ENCODE results near the gene USPL1. TPM values are rescaled to one million over a fixed set of nuclear protein-coding genes. Genes with fewer than 3 reads are reported as not detected.

USPL1 gene
- total and polyA plus RNA-seq, 2 of the 13 experiments (the other 11 are each of a cell fraction or from before 2014, with no cell fraction given) = 13.7 to 15.9 TPM

DNA sequence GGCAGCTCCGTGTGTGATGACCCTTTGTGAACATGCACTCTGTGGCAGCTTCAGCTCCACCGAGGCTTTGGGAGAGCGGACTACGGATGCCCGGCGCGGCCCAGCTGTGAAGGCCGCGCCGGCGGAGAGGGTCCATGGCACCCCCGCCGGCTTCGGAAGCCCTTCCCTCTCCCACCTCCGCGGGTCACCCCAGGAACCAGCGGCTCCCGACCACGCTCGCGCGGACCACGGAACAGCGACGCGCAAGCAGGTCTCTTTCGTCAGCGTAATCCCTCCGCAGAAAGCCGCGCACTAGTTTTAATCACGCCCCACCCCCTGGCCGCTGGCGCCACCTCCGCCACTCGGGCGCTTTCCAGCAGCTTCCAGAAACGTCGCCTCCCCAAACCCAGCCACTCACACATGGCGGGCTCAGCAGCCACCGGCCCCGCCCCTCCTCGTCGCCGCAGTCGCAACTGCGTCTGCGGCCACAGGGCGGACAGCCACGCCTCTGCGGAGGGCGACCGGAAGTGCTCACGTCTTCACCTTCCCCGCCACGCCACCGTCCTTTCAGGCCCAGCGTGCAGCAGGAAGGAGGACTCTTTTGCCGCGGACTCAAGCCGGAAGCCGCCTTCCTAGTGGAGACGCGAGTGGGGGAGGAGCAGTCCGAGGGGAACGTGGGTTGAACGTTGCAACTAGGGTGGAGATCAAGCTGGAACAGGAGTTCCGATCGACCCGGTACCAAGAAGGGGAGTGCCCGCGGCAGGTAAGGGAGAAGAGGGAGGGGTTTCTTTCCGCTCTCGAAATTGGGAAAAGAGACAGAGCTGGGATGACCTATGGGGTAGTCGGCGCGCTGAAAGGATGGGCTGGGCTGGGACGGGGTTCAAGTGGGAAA is at the start of gene USPL1 (continued):
- no peak; the same call in none of the 2 replicates for TF ChIP-seq CC2D1A (CRISPR knock-in tag; IDR thresholded peaks at IDR 0.05)
- no peak for TF ChIP-seq EHMT2 (IDR thresholded peaks at IDR 0.05; ENCODE audit: borderline replicate concordance, low read depth, low read length)
- TF ChIP-seq THAP11 (CRISPR knock-in tag; IDR thresholded peaks at IDR 0.05) = peak; percentile 97
- no peak; the same call in 1 of the 2 replicates for TF ChIP-seq ZNF839 (CRISPR knock-in tag; IDR thresholded peaks at IDR 0.05; ENCODE audit: borderline replicate concordance)
- peak; percentile 72 for TF ChIP-seq ZNF24 (IDR thresholded peaks at IDR 0.05)
- TF ChIP-seq, protein P1, sequence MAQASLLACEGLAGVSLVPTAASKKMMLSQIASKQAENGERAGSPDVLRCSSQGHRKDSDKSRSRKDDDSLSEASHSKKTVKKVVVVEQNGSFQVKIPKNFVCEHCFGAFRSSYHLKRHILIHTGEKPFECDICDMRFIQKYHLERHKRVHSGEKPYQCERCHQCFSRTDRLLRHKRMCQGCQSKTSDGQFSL (CRISPR knock-in tag; IDR thresholded peaks at IDR 0.05) = peak; percentile 74
- peak; percentile 92 for TF ChIP-seq SNAPC4 (CRISPR knock-in tag; IDR thresholded peaks at IDR 0.05)
- peak; percentile 98 for TF ChIP-seq ZNF891 (CRISPR knock-in tag; IDR thresholded peaks at IDR 0.05)
- TF ChIP-seq, protein P2, sequence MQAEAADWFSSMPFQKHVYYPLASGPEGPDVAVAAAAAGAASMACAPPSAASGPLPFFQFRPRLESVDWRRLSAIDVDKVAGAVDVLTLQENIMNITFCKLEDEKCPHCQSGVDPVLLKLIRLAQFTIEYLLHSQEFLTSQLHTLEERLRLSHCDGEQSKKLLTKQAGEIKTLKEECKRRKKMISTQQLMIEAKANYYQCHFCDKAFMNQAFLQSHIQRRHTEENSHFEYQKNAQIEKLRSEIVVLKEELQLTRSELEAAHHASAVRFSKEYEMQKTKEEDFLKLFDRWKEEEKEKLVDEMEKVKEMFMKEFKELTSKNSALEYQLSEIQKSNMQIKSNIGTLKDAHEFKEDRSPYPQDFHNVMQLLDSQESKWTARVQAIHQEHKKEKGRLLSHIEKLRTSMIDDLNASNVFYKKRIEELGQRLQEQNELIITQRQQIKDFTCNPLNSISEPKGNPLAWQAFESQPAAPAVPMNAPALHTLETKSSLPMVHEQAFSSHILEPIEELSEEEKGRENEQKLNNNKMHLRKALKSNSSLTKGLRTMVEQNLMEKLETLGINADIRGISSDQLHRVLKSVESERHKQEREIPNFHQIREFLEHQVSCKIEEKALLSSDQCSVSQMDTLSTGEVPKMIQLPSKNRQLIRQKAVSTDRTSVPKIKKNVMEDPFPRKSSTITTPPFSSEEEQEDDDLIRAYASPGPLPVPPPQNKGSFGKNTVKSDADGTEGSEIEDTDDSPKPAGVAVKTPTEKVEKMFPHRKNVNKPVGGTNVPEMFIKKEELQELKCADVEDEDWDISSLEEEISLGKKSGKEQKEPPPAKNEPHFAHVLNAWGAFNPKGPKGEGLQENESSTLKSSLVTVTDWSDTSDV (CRISPR knock-in tag; IDR thresholded peaks at IDR 0.05) = peak; percentile 88; the same call in 1 of the 2 replicates
- 0 out of 2 replicates have a peak, but pooled peaks have one; percentile 62 for TF ChIP-seq ZNF292 (CRISPR knock-in tag; IDR thresholded peaks at IDR 0.05; ENCODE audit: borderline replicate concordance, low read depth)
- peak; percentile 95 for TF ChIP-seq NFAT5 (CRISPR knock-in tag; IDR thresholded peaks at IDR 0.05)
- TF ChIP-seq, protein P3, sequence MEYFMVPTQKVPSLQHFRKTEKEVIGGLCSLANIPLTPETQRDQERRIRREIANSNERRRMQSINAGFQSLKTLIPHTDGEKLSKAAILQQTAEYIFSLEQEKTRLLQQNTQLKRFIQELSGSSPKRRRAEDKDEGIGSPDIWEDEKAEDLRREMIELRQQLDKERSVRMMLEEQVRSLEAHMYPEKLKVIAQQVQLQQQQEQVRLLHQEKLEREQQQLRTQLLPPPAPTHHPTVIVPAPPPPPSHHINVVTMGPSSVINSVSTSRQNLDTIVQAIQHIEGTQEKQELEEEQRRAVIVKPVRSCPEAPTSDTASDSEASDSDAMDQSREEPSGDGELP (IDR thresholded peaks at IDR 0.05; ENCODE audit: borderline replicate concordance, low read depth) = peak; percentile 67; the same call in 1 of the 2 replicates
